ENCODE measurements around the gene SMAD7.
A peak's percentile ranks its signal among the peaks of the same experiment; 100 is the strongest.

The SMAD7 gene

DNA sequence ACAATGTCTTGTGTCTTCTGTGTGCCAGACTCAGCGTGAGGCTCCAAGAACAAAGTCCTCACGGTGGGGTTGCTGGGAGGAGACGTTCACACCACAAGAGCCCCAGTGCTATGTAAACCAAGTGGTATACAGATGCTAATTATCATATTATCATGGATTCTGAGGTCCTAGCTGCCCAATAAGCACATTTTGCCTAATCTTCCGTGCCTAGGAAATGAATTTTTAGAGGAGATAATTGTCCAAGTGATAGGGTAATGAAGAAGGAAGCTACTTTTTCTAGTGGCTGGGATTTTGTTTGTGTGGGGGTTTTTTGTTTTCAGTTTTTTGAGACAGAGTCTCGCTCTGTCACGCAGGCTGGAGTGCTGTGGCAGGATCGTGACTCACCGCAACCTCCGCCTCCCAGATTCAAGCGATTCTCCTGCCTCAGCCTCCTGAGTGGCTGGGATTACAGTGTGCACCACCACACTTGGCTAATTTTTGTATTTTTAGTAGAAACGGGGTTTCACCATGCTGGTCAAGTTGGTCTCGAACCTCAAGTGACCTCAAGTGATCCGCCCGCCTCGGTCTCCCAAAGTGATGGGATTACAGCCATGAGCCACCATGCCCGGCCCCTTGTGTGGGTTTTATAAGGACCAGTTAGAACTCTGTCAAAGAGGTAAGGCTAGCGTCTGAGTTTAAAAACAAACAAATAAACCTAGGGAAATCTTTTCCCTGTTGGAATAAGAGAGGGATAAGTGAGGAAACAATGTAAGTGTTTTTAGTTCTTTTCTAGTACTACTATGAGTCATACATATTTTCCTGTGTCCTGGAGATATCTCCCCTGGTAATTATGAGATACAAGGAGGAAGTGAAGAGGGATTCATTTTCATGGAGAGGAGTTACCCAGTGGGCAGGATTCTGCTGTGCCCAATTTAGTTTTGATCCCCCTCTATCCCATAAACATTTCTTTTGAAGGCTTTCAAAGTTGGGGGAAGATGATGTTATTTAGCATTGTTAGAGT, 9.5 kb upstream of the SMAD7 start:
- DNase-seq = no peak

- no peak for DNase-seq
These were observed 8.8 kb upstream of the SMAD7 start for GRCh38 chr18:48959551-48959920.

DNA sequence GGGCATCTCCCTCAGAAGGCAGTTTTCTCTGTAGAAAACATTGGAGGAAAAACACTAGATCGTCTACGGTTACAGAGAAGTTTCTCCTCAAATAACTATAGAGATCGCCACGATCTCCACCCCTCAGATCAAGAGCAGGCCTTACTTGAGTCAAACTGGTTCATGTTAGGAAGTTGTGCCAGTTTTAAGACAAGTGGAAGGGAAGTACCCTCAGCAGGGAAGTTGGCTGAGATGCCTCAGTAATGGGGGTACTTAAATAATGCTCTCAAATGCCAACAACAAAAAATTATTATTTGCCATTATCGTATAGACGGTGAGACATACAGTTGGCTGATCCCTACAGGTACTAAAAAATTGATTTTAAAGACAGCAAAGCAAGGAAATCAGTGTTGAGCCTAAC, 8.2 kb upstream of the SMAD7 start:
- no peak for DNase-seq

DNA sequence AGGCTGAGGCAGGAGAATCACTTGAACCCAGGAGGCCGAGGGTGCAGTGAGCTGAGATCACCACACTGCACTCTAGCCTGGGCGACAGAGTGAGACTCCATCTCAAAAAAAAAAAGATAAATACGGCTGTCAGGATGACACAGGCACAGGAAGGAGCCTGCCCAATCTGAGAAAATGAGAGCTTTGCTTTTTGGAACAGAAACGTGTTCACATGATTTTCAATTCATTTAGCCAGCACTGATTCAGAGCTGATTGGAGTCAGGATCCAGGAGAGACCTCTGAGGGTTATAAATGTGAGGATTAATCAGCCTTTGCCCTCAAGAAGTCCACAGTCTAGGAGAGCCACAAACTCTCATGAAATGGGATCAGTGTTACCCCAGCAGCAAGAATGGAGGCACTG, 6.9 kb upstream of the SMAD7 start:
- DNase-seq = no peak

- DNase-seq = no peak
These were observed 6.4 kb upstream of the SMAD7 start for GRCh38 chr18:48957136-48957535.

DNA sequence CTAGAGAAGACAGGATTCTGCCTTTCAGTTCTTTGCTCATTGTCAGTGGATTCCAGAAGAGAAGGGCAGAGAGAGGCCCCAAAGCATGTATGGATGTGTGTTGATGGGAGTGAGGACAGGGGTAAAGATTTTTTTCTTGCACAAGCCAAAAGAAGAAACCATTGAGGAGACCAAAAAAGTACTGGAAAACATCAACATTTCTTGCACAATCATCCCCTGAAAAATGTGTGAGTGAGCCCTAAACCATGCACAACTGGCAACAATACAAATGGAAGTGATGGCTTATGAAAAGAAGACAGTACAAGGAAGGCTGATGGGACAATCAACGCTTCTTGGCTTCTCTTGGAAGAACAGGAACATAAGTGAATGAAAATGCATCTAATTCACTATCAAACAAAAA, 5.6 kb upstream of the SMAD7 start:
- DNase-seq = no peak

GRCh38 chr18:48955830-48956261, 5.1 kb upstream of the SMAD7 start:
- DNase-seq = no peak

GRCh38 chr18:48954886-48955819, 4.4 kb upstream of the SMAD7 start:
- DNase-seq = no peak

- DNase-seq = no peak
These were observed 2.4 kb upstream of the SMAD7 start for GRCh38 chr18:48953104-48953706.

DNA sequence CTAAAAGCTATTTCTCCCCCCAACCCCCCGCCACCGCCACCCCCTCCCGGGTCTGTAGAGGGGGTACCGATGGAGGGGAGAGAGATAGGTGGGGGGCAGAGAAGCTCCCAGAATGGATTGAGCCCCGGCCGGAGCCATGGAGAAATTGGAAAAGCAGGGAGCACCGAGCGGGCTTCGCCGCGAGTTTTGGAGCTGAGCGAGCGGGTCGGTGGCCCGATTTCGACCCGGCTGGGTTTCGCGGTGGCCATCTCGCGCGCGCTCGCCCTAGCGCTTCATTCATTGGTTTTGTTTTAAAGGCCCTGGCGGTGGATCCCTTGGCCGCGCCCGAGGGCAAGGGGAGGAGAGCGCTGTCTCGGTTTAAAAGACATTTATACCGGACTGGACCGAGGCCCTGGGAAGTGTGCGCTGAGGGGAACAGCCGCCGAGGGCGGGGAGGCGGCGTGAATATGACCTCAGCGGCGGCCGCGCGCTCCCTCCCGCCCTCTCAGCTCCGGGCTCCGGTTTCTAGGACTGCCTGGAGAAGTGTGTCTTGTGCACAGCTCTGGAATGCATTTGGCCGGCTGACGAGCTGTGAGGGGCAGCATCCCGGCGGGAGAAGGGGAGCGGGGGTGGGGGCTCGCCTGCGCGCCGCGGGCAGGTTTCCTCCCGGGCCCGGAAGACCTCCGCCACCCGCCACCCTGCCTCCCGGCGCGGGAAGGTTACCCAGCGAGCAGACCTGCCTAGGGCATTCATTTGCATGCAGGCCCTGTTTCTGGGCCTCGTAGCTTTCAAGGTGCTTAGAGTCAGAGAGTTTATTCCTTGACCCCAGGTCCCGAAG, 1.7 kb upstream of the SMAD7 start:
- DNase-seq = peak; percentile 53

DNA sequence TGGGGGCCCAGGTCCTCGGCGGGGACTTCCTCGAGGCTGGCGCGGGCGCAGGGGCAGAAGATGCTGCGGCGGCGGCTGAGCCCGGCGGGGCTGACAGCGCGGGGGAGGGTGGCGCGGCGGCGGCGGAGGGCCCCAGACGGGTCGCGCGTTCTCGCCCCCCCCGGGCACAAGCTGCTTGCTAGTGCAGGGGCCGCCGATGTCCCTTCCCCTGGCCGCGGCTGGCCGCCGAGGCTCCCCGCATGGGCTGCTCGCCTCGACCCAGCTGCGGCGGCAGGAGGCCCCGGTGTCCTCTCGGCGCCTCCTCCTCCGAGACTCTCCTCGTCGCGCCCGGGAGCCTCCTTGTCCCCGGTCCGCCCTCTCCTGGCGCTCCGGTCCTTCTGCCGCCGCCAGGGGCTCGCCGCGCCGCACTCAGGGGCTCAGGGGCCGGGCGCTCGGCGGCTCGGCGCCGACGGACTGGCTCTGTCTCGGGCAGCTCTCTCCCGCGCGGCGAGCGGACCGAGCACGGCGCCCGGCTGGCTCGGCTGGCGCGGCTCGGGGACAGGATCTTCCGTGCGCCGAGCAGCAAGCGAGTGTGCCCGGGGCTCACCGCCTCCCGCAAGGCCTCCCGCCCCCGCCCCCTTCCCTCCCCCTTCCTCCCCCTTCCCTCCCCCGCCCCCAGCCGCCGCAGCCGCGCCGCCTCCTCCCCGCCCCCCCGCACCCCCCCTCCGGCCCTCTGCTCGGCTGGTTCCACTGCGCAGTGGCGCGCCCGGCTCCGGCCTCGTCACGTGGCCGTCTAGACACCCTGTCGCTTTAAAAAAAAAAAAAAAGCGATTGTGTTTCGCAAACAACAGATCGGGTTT, 902 bp upstream of the SMAD7 start:
- peak; percentile 88 for DNase-seq

GRCh38 chr18:48949606-48950535, 894 bp downstream of the SMAD7 start:
- DNase-seq = peak; percentile 43

DNA sequence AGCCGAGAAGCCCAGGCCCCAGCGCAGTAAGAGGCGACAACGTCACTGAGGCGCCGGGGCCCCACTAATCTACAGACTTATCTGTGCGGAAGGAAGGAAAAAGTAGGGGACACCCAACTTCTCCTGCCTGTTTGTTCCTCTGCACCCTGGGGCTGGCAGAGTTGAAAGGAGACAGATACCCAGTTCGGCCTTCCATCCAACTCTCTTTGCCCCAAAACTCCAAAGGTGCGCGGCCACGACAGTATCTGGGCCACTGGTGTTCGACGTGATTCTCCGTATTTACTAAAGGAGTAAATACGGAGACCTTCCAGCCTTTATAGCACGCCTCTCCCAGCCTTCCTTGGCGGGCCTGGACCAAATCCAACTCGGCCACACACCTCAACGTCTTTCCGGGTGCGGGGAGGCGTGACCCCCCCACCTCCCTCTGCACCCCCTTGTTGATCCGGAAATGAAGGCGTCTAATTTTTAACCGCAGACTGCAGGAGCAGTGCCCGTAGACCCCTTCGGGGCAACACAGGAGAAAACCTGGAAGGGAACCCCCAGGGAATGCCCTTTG, 1.6 kb downstream of the SMAD7 start:
- peak; percentile 36 for DNase-seq

GRCh38 chr18:48948112-48949049, 2.4 kb downstream of the SMAD7 start:
- peak; percentile 50 for DNase-seq

DNA sequence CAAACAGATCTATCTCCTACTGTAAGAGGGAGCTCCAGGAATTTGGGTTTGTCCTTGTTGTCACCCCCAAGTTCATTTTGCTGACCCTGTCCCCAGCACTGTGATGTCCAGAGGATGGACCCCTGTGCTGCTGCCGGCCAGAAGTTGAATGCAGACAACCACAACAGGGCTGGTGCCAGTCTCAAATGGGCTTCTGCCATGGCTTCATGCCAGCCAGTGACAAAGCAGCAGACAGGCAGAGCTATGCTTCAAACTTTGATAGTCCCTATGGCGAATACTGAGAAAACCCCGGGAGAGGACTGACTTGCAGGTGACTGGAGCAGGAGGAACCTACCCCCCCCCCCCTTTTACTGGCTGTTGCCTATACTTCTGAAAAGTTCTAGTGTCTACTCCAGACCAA, 3.2 kb downstream of the SMAD7 start:
- no peak for DNase-seq

DNA sequence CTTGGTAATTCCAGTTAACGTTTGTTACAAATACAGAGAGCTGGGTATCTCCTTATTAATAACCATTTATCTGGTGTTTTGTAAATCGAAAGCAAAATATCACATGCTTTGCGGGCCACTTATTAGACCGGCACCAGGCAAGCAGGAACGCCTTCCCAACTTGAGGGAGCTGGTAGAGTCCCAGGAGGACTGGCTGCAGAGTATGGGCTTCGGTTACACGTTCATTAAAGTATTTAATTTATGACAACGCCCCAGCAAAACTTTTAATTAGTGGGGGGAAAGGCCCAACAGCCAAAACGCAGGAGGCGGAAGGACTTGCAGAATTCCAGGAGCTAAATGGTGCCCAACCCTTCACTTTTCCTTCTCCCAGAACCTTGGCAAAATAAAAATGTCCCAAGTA, 3.7 kb downstream of the SMAD7 start:
- DNase-seq = no peak

DNA sequence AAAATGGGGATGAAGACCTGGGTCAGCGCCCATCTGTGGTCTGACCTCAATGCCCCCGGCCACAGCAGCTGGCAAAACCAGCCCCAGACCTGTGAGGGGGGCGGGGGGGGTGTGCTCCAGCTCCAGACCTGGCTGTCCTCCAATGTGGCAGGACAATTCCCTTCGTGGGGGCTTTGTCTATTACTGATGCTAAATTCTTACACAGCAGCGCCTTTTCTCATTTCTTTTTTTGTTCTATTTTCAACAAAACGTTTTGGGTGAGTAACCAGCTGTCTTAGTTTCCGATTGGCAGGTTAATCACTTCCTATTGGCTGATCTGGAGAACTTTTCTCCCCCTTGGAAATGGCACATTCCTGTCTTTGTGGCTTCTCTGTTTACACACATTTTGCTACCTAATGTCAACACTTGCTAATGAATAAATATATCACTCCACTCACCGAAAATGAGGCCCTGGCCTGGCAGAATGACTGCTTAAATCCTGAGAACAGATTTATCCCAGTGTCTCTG, 4.4 kb downstream of the SMAD7 start:
- DNase-seq = no peak

DNA sequence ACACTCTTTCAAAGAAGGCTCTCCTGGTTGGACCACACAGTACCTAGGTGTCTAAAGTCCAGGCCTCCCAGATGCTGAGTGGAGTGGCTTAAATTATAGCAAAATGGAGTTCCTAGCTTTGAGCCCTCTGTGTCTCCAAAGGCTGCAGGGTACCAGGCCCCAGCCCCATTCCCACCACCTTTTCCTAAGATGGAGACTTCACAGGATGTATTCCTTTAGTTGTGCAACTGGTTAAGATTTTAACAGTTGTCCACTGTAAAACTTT, 4.9 kb downstream of the SMAD7 start:
- DNase-seq = no peak

GRCh38 chr18:48944634-48945033, 6.1 kb downstream of the SMAD7 start:
- no peak for DNase-seq

Measured in activated CD4-positive, alpha-beta T cell treated with anti-CD3 and anti-CD28 coated beads, Interleukin-10, Interleukin-2, amounts not matched to agents 100 ng/mL and 50 ng/mL, durations not matched to agents 16 hours and 8 hours (primary cell).